ENCODE measurements around the gene SPARCL1.
A peak's percentile ranks its signal among the peaks of the same experiment; 100 is the strongest.
"Not testable (repeated sequence)": the region's sequence is repeated elsewhere in the genome, so short reads cannot be mapped to it uniquely, and the experiment has no call there.

SPARCL1 gene

GRCh38 chr4:87529187-87529586 lies at the start of gene SPARCL1:
Gene SPARCL1, minus strand, starts transcription at chr4:87529376. Its CDS starts 29,802 bp downstream, at chr4:87499574.
- peak in 17 of 51 donors; percentile 7 to 64 (median 33) for DNase-seq

GRCh38 chr4:87575983-87576382 lies 46.8 kb upstream of the SPARCL1 start:
- DNase-seq: no peak

GRCh38 chr4:87575408-87575807 lies 46.2 kb upstream of the SPARCL1 start:
- DNase-seq: no peak

- DNase-seq: no peak
Observed at GRCh38 chr4:87574996-87575395, 45.8 kb upstream of the SPARCL1 start.

- DNase-seq: not testable (repeated sequence)
Observed at GRCh38 chr4:87574376-87574775, 45.2 kb upstream of the SPARCL1 start.

GRCh38 chr4:87570290-87570805 lies 41.2 kb upstream of the SPARCL1 start:
- DNase-seq: no peak

- DNase-seq: no peak
Observed at GRCh38 chr4:87567191-87567590, 38.0 kb upstream of the SPARCL1 start.

- DNase-seq: no peak
Observed at GRCh38 chr4:87566276-87566675, 37.1 kb upstream of the SPARCL1 start.

- DNase-seq: no peak
Observed at GRCh38 chr4:87565746-87566145, 36.6 kb upstream of the SPARCL1 start.

GRCh38 chr4:87560802-87561201 lies 31.6 kb upstream of the SPARCL1 start:
- no peak for DNase-seq

GRCh38 chr4:87559090-87559837 lies 30.1 kb upstream of the SPARCL1 start:
- no peak for DNase-seq

GRCh38 chr4:87557348-87557747 lies 28.2 kb upstream of the SPARCL1 start:
- no peak for DNase-seq

GRCh38 chr4:87555773-87556619 lies 26.8 kb upstream of the SPARCL1 start:
- peak in 2 of 51 donors; percentile 1 to 14 for DNase-seq

GRCh38 chr4:87553182-87553581 lies 24.0 kb upstream of the SPARCL1 start:
- no peak for DNase-seq

GRCh38 chr4:87551361-87551760 lies 22.2 kb upstream of the SPARCL1 start:
- DNase-seq: no peak

GRCh38 chr4:87547016-87547708 lies 18.0 kb upstream of the SPARCL1 start:
- DNase-seq: no peak

GRCh38 chr4:87545052-87545451 lies 15.9 kb upstream of the SPARCL1 start:
- no peak for DNase-seq

- DNase-seq: peak in 6 of 51 donors; percentile 5 to 43 (median 27)
Observed at GRCh38 chr4:87543835-87544461, 14.8 kb upstream of the SPARCL1 start.

GRCh38 chr4:87542734-87543312 lies 13.6 kb upstream of the SPARCL1 start:
- no peak for DNase-seq

- no peak for DNase-seq
Observed at GRCh38 chr4:87541956-87542709, 13.0 kb upstream of the SPARCL1 start.
